Measurements from ENCODE around the gene TSSC4. TPM values are rescaled to one million over a fixed set of nuclear protein-coding genes. Genes with fewer than 3 reads are reported as not detected.

TSSC4 gene
- total and polyA plus RNA-seq, 9 of the 15 experiments (the other 6 are each of a cell fraction or from before 2014, with no cell fraction given), result 0.41 to 54.2 (median 11.0) TPM

DNA sequence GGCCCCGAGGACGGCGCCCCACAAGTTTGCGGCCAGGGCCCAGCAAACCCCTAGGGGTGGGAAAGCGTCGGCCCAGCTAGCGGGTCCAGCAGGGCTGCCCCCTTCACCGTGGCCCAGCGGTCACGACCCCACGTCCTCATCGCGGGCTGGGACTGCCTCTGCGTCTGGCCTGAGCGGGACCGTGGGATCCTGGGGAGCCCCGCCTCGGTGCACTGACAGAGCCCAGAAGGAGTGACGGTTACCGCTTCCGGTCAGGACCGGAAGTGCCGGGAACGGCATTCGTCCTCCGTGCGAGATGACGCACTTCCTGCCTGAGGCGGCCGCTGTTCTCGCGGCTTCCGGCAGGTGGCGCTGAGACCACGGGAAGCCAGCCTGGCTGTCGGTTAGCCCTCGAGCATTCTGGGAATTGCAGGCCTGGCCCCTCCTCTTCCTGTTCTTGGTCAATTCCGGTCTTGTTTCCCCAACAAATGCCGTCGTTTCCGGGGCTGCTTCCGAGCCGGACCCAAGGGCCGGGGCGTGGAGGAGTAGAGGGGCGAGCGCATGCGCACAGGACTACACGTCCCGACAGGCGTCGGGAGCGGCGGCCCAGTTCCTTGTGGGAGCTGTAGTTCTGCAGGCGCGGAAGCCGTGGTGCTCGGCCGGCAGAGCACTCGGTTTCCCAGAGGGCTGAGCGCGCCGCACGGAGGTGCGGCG is at the start of gene TSSC4 (continued):
- TF ChIP-seq NRF1 (conservative IDR thresholded peaks at IDR 0.05 in 1 of 2, IDR thresholded peaks at IDR 0.05 in 1 of 2) (peak; percentile 99 to 100), TAF15 (IDR thresholded peaks at IDR 0.05; ENCODE audit: low read depth, low read length) (no peak), E2F4 (CRISPR knock-in tag; IDR thresholded peaks at IDR 0.05; ENCODE audit: low read depth) (0 out of 2 replicates have a peak, but pooled peaks have one; percentile 15), GTF2F1 (IDR thresholded peaks at IDR 0.05; ENCODE audit: low read depth, low read length) (no peak), ELF1 (tag; IDR thresholded peaks at IDR 0.05) (peak; percentile 99), LCOR (CRISPR knock-in tag; IDR thresholded peaks at IDR 0.05) (peak; percentile 86; the same call in 1 of the 2 replicates), HNRNPL (IDR thresholded peaks at IDR 0.05; ENCODE audit: low read depth, low read length) (no peak), PTRF (tag; IDR thresholded peaks at IDR 0.05) (no peak), TARDBP (IDR thresholded peaks at IDR 0.05) (peak; percentile 95; the same call in 1 of the 2 replicates), U2AF2 (optimal IDR thresholded peaks at IDR 0.05; ENCODE audit: low read depth, low read length) (no peak), ZHX1 (conservative IDR thresholded peaks at IDR 0.05; ENCODE audit: low read length) (no peak), KAT7 (CRISPR knock-in tag; IDR thresholded peaks at IDR 0.05; ENCODE audit: borderline replicate concordance) (peak; percentile 62; the same call in 1 of the 2 replicates), ZNF766 (CRISPR knock-in tag; conservative IDR thresholded peaks at IDR 0.05) (peak; percentile 97), MED1 (CRISPR knock-in tag; IDR thresholded peaks at IDR 0.05; ENCODE audit: borderline replicate concordance) (no peak), EWSR1 (IDR thresholded peaks at IDR 0.05; ENCODE audit: borderline replicate concordance, low read depth, partially characterized antibody) (no peak), BRF2 (IDR thresholded peaks at IDR 0.05; ENCODE audit: borderline replicate concordance, insufficient read depth, insufficient read length) (no peak)
- TF ChIP-seq, protein P1, sequence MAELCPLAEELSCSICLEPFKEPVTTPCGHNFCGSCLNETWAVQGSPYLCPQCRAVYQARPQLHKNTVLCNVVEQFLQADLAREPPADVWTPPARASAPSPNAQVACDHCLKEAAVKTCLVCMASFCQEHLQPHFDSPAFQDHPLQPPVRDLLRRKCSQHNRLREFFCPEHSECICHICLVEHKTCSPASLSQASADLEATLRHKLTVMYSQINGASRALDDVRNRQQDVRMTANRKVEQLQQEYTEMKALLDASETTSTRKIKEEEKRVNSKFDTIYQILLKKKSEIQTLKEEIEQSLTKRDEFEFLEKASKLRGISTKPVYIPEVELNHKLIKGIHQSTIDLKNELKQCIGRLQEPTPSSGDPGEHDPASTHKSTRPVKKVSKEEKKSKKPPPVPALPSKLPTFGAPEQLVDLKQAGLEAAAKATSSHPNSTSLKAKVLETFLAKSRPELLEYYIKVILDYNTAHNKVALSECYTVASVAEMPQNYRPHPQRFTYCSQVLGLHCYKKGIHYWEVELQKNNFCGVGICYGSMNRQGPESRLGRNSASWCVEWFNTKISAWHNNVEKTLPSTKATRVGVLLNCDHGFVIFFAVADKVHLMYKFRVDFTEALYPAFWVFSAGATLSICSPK (IDR thresholded peaks at IDR 0.05; ENCODE audit: borderline replicate concordance), result no peak
- TF ChIP-seq, protein P2, sequence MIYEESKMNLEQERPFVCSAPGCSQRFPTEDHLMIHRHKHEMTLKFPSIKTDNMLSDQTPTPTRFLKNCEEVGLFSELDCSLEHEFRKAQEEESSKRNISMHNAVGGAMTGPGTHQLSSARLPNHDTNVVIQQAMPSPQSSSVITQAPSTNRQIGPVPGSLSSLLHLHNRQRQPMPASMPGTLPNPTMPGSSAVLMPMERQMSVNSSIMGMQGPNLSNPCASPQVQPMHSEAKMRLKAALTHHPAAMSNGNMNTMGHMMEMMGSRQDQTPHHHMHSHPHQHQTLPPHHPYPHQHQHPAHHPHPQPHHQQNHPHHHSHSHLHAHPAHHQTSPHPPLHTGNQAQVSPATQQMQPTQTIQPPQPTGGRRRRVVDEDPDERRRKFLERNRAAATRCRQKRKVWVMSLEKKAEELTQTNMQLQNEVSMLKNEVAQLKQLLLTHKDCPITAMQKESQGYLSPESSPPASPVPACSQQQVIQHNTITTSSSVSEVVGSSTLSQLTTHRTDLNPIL (CRISPR knock-in tag; IDR thresholded peaks at IDR 0.05), result no peak; the same call in 1 of the 2 replicates

All from K562 (cell line).